HAP-1 (cell line): Measurements from ENCODE around the gene DRAXIN.

Source experiments
- DNase-seq, 2 experiments: peaks; one replicate each; pipeline ENCODE4 v3.0.0-alpha.2; 2016 to 2020; ENCODE audit warnings: low spot score in 2 of 2
- H3K27me3 ChIP-seq: fragments of 250-450 bp; sonication (Bioruptor Pico); 2 replicates; pipeline ENCODE4 v1.5.1; 2020; ENCODE audit warnings: low read depth, mild to moderate bottlenecking, moderate library complexity
- H3K36me3 ChIP-seq: fragments of 250-450 bp; sonication (Bioruptor Pico); replicated peaks from 2 replicates; pipeline ENCODE4 v1.5.1; 2020; ENCODE audit warnings: mild to moderate bottlenecking
- H3K4me1 ChIP-seq: fragments of 250-450 bp; sonication (Bioruptor Pico); 2 replicates; pipeline ENCODE4 v1.5.1; 2020; ENCODE audit warnings: mild to moderate bottlenecking
- H3K4me3 ChIP-seq: fragments of 250-450 bp; sonication (Bioruptor Pico); 2 replicates; pipeline ENCODE4 v1.5.1; 2020; ENCODE audit warnings: mild to moderate bottlenecking, moderate library complexity
- H3K9me3 ChIP-seq: fragments of 250-450 bp; sonication (Bioruptor Pico); 2 replicates; pipeline ENCODE4 v1.5.1; 2020; ENCODE audit warnings: mild to moderate bottlenecking, moderate library complexity
- in situ Hi-C: fragments of 300-500 bp; cut with MboI; formaldehyde crosslinking; loops from 3 replicates; pipeline ENCODE4 v1.14.3; 2020; ENCODE audit warnings: low sequenced_read_pairs, inconsistent platforms, mixed read lengths

Gene DRAXIN

DNA sequence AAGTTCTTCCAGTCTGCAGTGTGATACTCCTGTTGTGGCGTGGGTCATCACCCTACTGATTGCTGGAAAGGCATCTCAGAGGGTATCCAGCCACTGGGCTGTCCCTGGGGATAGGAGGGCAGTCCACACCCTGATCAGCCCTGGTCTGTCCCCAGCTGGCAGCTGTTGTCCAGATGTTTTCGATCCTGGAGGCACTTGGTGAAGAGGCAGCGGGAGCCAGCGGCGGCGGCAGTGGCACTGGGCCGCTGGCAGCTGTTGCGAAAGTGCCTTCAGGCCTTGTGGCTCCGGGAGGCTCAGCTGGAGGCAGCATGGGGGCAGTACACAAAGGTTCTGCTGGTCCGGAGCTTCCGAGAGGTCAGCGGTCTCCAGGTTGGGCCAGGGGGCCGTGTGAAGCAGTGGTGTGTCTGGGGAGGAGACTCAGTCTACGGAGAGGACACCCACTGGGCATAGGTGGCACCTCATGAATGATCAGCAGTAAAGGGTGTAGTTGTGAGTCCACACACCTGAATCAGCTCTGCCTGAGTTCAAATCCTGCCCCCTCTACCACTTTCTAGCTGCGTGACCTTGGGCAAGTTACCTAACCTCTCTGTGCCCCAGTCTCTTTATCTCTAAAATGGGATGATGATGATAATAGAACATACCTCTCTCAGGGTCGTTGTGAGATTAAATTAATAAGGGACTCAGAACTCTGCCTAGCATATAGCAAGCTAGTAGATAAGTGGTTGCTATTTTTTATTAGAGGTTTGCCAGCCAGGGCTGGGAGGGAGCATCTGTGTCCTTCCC lies 76.6 kb downstream of the DRAXIN start:
- no peaks in the 10 kb centered on the region for H3K36me3 ChIP-seq
- DNase-seq, result no peak

DNA sequence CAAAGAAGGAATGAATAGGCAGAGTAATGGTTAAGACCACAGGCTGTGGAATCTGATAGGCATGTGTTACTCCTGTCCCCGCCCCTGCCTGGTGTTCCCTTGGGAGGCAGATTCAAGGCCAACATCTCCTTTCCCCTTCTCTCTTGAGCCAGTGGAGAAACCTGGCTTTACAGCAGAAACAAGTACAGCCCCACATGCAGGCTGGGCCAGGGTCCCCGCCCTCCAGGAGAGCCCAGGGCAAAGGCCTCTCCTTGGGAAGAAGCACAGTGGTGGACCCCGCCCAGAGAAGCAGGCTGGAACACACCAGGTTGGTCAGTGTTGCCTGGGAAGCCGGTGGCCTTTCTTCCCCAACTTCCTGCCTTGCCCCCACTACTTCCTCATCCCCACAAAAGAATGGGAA lies 77.3 kb downstream of the DRAXIN start:
- Histone ChIP-seq H3K4me3 (no peak overlapping the region), H3K36me3 (no peaks in the 10 kb centered on the region), H3K4me1 (no peaks in the 10 kb centered on the region), H3K27me3 (no peaks in the 10 kb centered on the region), H3K9me3 (no peaks in the 10 kb centered on the region)
- DNase-seq, result peak in 1 of 2 experiments; percentile 37
- in situ Hi-C loops, result no loop called here

More for the DNA sequence above, 76.6 kb downstream of the DRAXIN start:
- Histone ChIP-seq H3K9me3 (no peaks in the 10 kb centered on the region), H3K27me3 (no peaks in the 10 kb centered on the region), H3K4me3 (no peak overlapping the region), H3K4me1 (no peaks in the 10 kb centered on the region)
- in situ Hi-C loops, result no loop called here

DNA sequence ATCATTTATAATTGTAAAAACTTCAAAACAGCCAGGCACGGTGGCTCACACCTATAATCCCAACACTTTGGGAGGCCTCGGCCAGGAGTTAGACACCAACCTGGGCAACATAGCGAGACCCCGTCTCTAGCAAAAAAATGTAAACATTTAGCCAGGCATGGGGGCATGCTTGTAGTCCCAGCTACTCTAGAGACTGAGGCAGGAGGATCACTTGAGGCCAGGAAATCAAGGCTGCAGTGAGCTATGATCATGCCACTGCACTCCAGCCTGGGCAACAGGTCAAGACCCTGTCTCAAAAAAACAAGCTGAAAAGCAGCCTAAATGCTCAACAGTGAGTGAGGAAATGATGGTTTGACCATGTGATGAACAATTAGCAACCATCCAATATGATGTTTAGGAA lies 77.8 kb downstream of the DRAXIN start:
- no peak overlapping the region for H3K4me3 ChIP-seq
- no peaks in the 10 kb centered on the region for H3K9me3 ChIP-seq
- no peaks in the 10 kb centered on the region for H3K4me1 ChIP-seq
- H3K36me3 ChIP-seq, result no peaks in the 10 kb centered on the region
- in situ Hi-C loops, result no loop called here
- no peaks in the 10 kb centered on the region for H3K27me3 ChIP-seq
- DNase-seq, result no peak

DNA sequence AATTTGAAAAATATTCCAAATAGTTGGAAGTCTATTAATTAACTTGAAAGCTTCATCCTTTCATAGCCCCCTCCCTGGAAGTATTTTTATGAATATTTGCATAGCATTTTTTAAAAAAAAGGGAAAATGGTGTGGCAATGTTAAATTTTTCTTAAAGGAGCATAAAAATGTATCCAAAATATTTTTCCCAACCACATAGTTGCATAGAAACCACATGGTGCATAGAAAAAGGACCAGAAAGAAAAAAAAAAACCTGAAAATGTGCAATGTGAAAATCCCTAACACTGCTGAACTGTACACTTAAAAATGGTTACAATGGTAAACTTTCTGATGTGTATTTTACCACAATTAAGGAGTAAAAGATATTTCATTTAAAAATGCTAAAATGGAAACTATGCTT lies 78.5 kb downstream of the DRAXIN start:
- in situ Hi-C loops, result no loop called here
- Histone ChIP-seq H3K4me1 (no peaks in the 10 kb centered on the region), H3K9me3 (no peaks in the 10 kb centered on the region), H3K4me3 (no peak overlapping the region), H3K36me3 (no peaks in the 10 kb centered on the region), H3K27me3 (no peaks in the 10 kb centered on the region)
- DNase-seq, result no peak

DNA sequence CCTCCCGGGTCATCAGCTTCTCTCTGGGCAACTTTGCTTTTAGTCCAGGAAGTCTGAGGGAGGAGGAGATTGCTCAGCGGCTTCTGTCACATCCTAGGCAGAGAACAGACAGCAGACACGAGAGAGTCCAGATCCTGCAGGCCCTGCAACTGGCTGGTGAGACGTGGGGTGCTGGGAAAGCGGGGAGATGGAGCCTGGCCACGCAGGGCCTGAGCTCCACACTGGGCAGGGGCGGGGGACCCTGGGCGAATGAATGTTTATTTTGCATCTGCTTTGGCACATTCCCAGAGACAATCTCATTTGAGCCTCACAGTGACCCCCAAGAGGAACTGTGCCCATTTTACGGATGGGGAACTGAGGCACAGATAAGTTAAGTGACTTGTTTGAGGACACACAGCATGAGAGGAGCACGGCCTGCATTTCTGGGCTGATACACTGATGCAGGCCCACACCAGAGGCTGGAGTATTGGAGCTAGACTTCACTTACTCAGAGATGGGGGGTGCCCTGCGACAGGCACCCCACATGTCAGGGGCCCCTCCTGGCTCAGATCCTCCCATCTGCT lies 80.1 kb downstream of the DRAXIN start:
- in situ Hi-C loops, result no loop called here

DNA sequence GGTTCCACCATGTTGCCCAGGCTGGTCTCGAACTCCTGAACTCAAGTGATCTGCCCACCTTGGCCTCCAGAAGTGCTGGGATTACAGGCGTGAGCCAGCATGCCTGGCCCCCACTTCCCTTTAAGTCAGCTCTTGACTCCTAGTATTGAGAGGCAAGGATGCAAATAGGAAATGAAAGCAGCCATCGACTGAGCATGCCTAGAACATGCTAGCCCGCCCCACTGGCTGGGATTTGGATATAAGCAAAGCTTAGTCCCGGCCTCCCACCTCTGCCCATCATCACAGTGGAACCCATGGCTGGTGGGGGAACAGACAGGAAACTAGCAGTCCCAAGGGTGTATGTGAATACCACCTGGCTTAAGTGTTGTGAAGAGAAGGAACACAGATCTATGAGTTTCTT lies 80.9 kb downstream of the DRAXIN start:
- no peaks in the 10 kb centered on the region for H3K36me3 ChIP-seq
- H3K27me3 ChIP-seq, result no peaks in the 10 kb centered on the region
- H3K4me1 ChIP-seq, result no peaks in the 10 kb centered on the region
- no peak for DNase-seq
- H3K9me3 ChIP-seq, result no peaks in the 10 kb centered on the region
- in situ Hi-C loops, result no loop called here
- H3K4me3 ChIP-seq, result no peak overlapping the region

More for the DNA sequence above, 80.1 kb downstream of the DRAXIN start:
- Histone ChIP-seq H3K4me3 (no peak overlapping the region), H3K9me3 (no peaks in the 10 kb centered on the region), H3K27me3 (no peaks in the 10 kb centered on the region), H3K4me1 (no peaks in the 10 kb centered on the region), H3K36me3 (no peaks in the 10 kb centered on the region)
- DNase-seq, result no peak

DNA sequence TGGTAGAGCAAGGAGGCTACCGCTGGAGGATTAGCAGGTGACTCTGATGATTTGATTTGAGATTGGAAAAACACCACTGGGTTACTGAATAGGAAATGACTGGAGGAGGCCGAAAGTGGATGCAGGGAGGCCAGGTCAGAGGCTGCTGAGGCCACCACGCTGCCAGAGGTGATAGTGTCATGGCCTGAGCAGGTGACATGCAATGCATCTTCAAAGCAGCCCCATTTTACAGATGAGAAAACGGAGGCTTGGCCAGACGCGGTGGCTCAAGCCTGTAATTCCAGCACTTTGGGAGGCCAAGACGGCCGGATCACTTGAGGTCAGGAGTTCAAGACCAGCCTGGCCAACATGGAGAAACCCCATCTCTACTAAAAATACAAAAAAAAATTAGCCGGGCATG lies 83.2 kb downstream of the DRAXIN start:
- DNase-seq, result no peak
- Histone ChIP-seq H3K36me3 (no peaks in the 10 kb centered on the region), H3K4me1 (no peaks in the 10 kb centered on the region), H3K27me3 (no peaks in the 10 kb centered on the region), H3K9me3 (no peaks in the 10 kb centered on the region), H3K4me3 (no peak overlapping the region)
- in situ Hi-C loops, result no loop called here
